Stimulated activated CD4-positive, alpha-beta T cell treated with anti-CD3 and anti-CD28 coated beads, Interleukin-2, amount 100 ng/mL, for 24 hours (primary cell): ENCODE measurements around the gene NSUN4.

Experiments used
- DNase-seq, 2 donors: peaks; one replicate each; pipeline ENCODE4 v3.0.0-alpha.2; 2020

NSUN4 gene

DNA sequence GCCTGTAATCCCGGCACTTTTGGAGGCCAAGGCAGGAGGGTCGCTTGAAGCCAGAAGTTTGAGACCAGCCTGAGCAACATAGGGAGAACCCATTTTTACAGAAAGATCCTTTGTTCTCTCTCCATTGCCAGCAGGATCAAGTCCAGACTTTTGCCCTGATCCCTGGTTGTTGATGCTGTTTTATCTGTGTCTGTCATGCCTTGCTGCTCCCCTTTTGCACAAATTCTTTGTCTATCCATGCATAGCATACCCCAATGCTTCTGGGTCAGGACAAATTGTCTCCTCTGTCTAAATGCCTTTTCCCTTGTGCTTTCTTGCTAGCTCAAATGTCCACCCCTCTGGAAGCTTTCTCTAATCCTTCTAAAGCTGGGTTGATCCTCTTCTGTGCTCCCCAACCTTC is 28.2 kb downstream of the NSUN4 start:
- DNase-seq, result no peak

DNA sequence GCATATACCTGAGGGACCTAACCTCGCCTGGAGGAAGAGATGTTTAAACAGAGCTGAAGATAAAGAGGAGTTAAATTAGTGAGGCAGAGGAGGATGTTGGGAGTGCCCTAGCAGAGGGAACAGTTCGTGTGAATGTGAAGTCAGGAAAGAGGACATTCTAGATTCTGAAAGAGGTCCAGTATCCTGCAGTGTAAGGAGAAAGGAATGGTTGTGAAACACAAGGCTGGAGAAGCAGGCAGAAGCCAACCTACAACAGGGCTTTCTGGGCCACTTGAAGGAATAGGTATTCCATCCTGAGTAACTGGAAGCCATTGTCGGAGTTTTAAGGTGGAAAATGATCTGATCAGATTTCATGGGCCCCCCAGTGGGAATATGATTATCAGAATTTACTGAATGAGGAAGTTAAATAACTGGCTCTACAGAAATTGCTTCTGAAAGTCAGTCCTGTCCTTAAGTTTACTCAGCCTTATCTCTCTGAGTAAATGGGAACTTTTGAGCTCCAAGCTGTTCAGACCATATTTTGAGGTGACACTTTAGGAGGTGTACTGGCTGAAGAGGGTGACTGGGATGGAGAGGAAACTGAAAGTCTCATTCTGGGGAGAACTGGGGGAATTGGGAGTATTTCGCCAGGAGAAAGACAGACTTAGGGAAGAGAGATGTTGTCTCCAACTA is 29.1 kb downstream of the NSUN4 start:
- no peak for DNase-seq

GRCh38 chr1:46370214-46370633 is 29.6 kb downstream of the NSUN4 start:
- no peak for DNase-seq

- no peak for DNase-seq
These were observed 31.8 kb downstream of the NSUN4 start for GRCh38 chr1:46372431-46372830.

DNA sequence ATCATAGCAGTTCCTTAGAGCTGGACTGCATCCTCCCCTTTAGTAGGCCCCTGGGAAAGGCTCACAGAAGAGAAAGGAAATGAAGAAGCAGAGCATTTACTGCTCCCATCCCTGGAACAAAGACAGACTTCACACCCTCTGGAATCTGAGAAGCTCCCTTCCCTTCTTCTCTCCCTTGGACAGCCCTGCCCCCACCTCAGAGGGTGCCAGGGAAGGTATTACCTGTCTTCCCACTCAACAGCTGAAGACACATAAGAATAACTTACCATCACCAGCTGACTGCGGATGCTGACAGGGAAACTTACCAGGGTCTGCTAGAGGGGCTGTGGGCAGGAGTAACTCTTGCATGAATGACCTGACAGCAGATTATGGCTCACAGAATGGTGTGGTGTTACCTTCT is 39.4 kb downstream of the NSUN4 start:
- no peak for DNase-seq

- DNase-seq, result no peak
These were observed 39.9 kb downstream of the NSUN4 start for GRCh38 chr1:46380508-46380907.

DNA sequence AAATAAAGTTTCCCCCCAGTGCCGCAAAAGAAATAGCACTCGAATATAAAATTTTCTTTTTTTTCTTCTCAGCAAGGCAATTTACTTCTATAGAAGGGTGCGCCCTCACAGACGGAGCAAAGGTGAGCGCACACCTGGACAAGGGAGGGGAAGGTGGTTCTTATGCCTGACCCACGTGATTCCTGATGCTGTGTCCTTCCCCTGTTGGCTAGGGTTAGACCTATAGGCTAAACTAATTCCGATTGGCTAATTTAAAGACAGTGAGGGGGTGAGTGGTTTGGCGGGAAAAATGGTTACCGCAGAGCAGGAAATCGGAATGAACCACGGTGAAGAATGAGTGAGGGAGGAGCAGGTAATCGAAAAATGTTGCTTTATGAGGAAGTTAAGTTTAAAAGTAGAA is 52.9 kb downstream of the NSUN4 start:
- no peak for DNase-seq

DNA sequence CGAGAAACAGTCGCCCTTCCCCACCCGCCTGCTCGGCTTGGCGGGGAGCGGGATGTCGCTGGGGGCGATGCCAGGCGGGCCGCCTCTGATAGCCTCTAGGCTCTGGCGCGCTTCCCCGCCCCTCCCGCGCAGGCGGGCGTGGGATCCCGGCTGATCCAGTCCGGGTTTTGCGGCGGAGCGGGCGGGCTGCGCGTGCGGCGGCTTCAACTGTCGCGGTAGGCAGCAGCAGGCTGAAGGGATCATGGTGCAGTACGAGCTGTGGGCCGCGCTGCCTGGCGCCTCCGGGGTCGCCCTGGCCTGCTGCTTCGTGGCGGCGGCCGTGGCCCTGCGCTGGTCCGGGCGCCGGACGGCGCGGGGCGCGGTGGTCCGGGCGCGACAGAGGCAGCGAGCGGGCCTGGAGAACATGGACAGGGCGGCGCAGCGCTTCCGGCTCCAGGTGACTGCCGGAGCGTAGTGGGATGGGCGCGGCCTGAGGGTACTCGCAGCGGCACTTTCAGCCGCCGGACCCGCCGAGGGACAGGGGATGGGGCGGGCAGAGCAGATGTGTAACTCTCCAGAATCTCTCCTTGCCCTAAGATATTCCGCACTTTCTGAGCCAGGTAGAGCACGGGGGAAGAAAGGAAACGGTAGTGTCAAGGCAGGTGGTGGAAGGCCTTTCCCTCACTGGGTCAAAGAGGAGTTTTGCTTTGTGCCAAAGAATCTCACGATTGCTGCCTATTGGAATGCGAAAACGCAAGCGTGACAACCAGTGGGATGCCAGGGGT is 53.7 kb downstream of the NSUN4 start, which contains the start of gene FAAH:
FAAH (plus strand) TSS at position 210 of the 764 bp plus-strand sequence; CDS start at position 242, 32 bp downstream.
- DNase-seq, result peak; percentile 48 to 63

- DNase-seq, result no peak
These were observed 54.4 kb downstream of the NSUN4 start for GRCh38 chr1:46394872-46395465.

- no peak for DNase-seq
These were observed 56.1 kb downstream of the NSUN4 start for GRCh38 chr1:46396441-46397398.

GRCh38 chr1:46399307-46399706 is 58.7 kb downstream of the NSUN4 start:
- DNase-seq, result no peak

GRCh38 chr1:46400421-46400820 is 59.8 kb downstream of the NSUN4 start:
- DNase-seq, result no peak

GRCh38 chr1:46401154-46401913 is 60.7 kb downstream of the NSUN4 start:
- no peak for DNase-seq

GRCh38 chr1:46401964-46402626 is 61.5 kb downstream of the NSUN4 start:
- no peak for DNase-seq

DNA sequence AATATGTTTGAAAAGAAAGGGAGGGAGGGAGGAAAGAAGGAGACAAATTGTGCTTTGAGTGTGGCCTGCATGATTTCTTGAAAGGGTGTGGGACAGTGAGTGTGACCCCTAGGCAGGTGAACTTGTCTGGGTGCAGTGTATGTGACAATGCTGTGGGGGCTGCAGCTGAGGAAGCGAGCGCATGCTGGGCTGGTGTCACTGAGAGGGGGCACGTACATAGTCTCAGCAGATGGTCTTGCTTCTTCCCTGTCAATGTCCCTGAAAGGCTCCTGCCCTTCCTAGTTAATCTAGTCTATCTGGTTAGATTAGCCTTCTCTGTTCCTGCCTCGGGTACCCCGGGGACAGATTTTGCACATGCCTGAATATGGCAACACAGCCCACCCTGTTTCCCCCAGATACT is 63.3 kb downstream of the NSUN4 start:
- DNase-seq, result no peak

DNA sequence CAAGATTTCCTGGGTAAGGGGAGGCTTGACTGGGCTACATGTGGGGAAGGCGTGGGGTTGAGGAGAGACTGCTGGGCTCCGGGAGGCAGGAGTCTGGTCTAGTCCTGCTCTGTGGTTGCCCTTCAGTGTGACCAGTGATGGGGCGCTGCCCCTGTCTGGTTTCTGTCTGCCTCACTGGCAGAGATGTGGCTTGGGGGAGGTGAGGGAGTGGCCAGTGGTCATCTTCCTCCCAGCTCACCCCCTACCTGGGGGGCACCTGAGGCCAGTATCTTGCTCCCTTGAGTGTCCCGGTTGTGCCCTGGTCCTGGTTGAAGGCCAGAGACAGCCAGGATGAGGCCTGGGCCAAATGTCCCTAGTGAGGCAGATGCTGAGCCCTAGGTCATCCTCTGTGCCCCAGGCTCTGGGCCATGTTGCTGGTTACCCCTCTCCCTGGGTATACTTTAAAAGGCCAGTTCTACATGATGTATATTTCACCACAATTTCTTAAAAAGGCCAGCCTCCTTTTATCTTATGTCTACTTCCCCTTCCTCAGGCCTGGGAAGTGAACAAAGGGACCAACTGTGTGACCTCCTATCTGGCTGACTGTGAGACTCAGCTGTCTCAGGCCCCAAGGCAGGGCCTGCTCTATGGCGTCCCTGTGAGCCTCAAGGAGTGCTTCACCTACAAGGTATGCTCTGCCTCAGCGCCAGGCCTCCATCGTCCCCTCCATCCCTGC is 64.0 kb downstream of the NSUN4 start:
- DNase-seq, result no peak

- DNase-seq, result no peak
These were observed 64.6 kb downstream of the NSUN4 start for GRCh38 chr1:46405197-46405555.

- no peak for DNase-seq
These were observed 65.1 kb downstream of the NSUN4 start for GRCh38 chr1:46405724-46406123.

GRCh38 chr1:46406881-46407608 is 66.4 kb downstream of the NSUN4 start:
- DNase-seq, result no peak

DNA sequence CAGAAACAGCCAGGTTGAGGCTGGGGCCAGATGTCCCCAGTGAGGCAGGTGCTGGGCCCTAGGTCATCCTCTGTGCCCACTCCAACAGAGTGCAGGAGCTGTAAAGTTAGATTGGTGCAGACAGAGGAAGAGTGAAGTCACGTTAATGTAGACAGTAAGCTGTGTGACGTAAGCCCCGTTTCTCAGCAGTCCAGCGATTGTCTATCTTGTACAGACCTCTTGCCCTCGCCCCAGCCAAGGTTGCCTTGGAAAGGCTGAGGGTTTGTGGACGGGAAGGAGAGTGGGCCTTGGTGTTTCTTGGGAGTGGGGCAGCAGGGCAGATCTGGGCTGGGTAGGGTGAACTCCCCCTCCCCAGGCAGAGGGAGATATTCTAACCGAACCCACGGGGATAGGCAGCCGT is 67.0 kb downstream of the NSUN4 start:
- DNase-seq, result no peak
